H9 (cell line): ENCODE data around the gene SPAG4. TPM values are rescaled to one million over a fixed set of nuclear protein-coding genes. Genes with fewer than 3 reads are reported as not detected.

Experiments used
- DNase-seq: peaks from one replicate; pipeline ENCODE4 v3.0.0-alpha.2; 2017
- H2AFZ ChIP-seq: one replicate; pipeline ENCODE4 v1.6.1; 2013; ENCODE audit warnings: mild to moderate bottlenecking, low read length, control low read depth, moderate library complexity
- H2AK5ac ChIP-seq: 2 replicates; pipeline ENCODE4 v1.6.1; 2013; ENCODE audit warnings: low read length, control low read depth, mixed read lengths; ENCODE audit not compliant: insufficient read length
- H2BK120ac ChIP-seq: one replicate; pipeline ENCODE4 v1.6.1; 2013; ENCODE audit warnings: low read depth, mild to moderate bottlenecking, low read length, control low read depth, inconsistent platforms; ENCODE audit not compliant: poor library complexity, severe bottlenecking
- H2BK12ac ChIP-seq: 2 replicates; pipeline ENCODE4 v1.6.1; 2013; ENCODE audit warnings: low read length, control low read depth, mixed read lengths, low read depth; ENCODE audit not compliant: insufficient read length
- H2BK15ac ChIP-seq: 2 replicates; pipeline ENCODE4 v1.6.1; 2013; ENCODE audit warnings: low read depth, low read length, control low read depth
- H2BK20ac ChIP-seq: one replicate; pipeline ENCODE4 v1.6.1; 2013; ENCODE audit warnings: low read depth, mild to moderate bottlenecking, low read length, control low read depth, inconsistent platforms; ENCODE audit not compliant: poor library complexity, severe bottlenecking
- H2BK5ac ChIP-seq: 2 replicates; pipeline ENCODE4 v1.6.1; 2013; ENCODE audit warnings: low read length, control low read depth, mixed read lengths; ENCODE audit not compliant: insufficient read length
- H3K14ac ChIP-seq: 2 replicates; pipeline ENCODE4 v1.6.1; 2013; ENCODE audit warnings: low read length, control low read depth; ENCODE audit not compliant: insufficient read depth
- H3K18ac ChIP-seq: 2 replicates; pipeline ENCODE4 v1.6.1; 2013; ENCODE audit warnings: low read depth, mild to moderate bottlenecking, mixed read lengths, low read length, control low read depth; ENCODE audit not compliant: insufficient read length
- H3K23ac ChIP-seq: 2 replicates; pipeline ENCODE4 v1.6.1; 2013; ENCODE audit warnings: low read length, control low read depth, mixed read lengths, low read depth; ENCODE audit not compliant: insufficient read length
- H3K23me2 ChIP-seq: 2 replicates; pipeline ENCODE4 v1.6.1; 2013; ENCODE audit warnings: low read depth, mild to moderate bottlenecking, mixed read lengths, low read length, control low read depth; ENCODE audit not compliant: insufficient read length, poor library complexity, severe bottlenecking
- H3K27ac ChIP-seq: 2 replicates; pipeline ENCODE4 v1.5.1; 2013; ENCODE audit warnings: low read length, control low read depth, mixed read lengths, low read depth; ENCODE audit not compliant: insufficient read length
- H3K27me3 ChIP-seq: 2 replicates; pipeline ENCODE4 v1.6.1; 2013; ENCODE audit warnings: low read length, control low read depth, inconsistent platforms; ENCODE audit not compliant: insufficient read depth
- H3K4ac ChIP-seq: 2 replicates; pipeline ENCODE4 v1.6.1; 2013; ENCODE audit warnings: low read depth, mild to moderate bottlenecking, control low read depth, inconsistent platforms, low read length, moderate library complexity
- H3K4me1 ChIP-seq: 2 replicates; pipeline ENCODE4 v1.6.1; 2013; ENCODE audit warnings: low read length, control low read depth, inconsistent platforms; ENCODE audit not compliant: insufficient read depth
- H3K4me2 ChIP-seq: 2 replicates; pipeline ENCODE4 v1.6.1; 2013; ENCODE audit warnings: low read length, control low read depth, mixed read lengths; ENCODE audit not compliant: insufficient read length, insufficient read depth
- H3K56ac ChIP-seq: 2 replicates; pipeline ENCODE4 v1.6.1; 2013; ENCODE audit warnings: low read depth, mild to moderate bottlenecking, mixed read lengths, low read length, control low read depth; ENCODE audit not compliant: insufficient read length
- H3K79me1 ChIP-seq: 2 replicates; pipeline ENCODE4 v1.6.1; 2013; ENCODE audit warnings: low read depth, mild to moderate bottlenecking, moderate library complexity, low read length, control low read depth, inconsistent platforms; ENCODE audit not compliant: insufficient read depth, poor library complexity, severe bottlenecking
- H3K79me2 ChIP-seq: 2 replicates; pipeline ENCODE4 v1.6.1; 2013; ENCODE audit warnings: low read length, control low read depth, inconsistent platforms; ENCODE audit not compliant: insufficient read depth
- H3K9ac ChIP-seq: 2 replicates; pipeline ENCODE4 v1.6.1; 2013; ENCODE audit warnings: low read length, control low read depth, mixed read lengths; ENCODE audit not compliant: insufficient read length; ENCODE audit errors: extremely low read depth
- H3K9me3 ChIP-seq: one replicate; pipeline ENCODE4 v1.6.1; 2013; ENCODE audit warnings: low read depth, low read length, inconsistent platforms; ENCODE audit not compliant: control insufficient read depth
- H3T11ph ChIP-seq: one replicate; pipeline ENCODE4 v1.6.1; 2013; ENCODE audit warnings: mild to moderate bottlenecking, low read length, control low read depth, inconsistent platforms
- H4K20me1 ChIP-seq: one replicate; pipeline ENCODE4 v1.6.1; 2013; ENCODE audit not compliant: control insufficient read depth, insufficient read length, insufficient read depth
- H4K5ac ChIP-seq: 2 replicates; pipeline ENCODE4 v1.6.1; 2013; ENCODE audit warnings: low read depth, mild to moderate bottlenecking, mixed read lengths, low read length, control low read depth; ENCODE audit not compliant: insufficient read length
- H4K8ac ChIP-seq: replicated peaks from 2 replicates; pipeline ENCODE4 v1.6.1; 2013; ENCODE audit warnings: low read length, control low read depth, mixed read lengths, low read depth; ENCODE audit not compliant: insufficient read length
- H4K91ac ChIP-seq: 2 replicates; pipeline ENCODE4 v1.6.1; 2013; ENCODE audit warnings: low read depth, mild to moderate bottlenecking, moderate library complexity, mixed read lengths, low read length, control low read depth; ENCODE audit not compliant: insufficient read length
- H3K27ac Mint-ChIP-seq, 3 experiments: 2 replicates in 2 of 3; 3 replicates in 1 of 3; pipeline ENCODE4 v1.8.0; 2020 to 2021; ENCODE audit warnings: mixed read lengths in 3 of 3, mild to moderate bottlenecking in 1 of 3, moderate library complexity in 1 of 3
- H3K27me3 Mint-ChIP-seq: 2 replicates; pipeline ENCODE4 v1.8.0; 2021; ENCODE audit warnings: low read depth, mild to moderate bottlenecking, moderate library complexity, mixed read lengths
- H3K36me3 Mint-ChIP-seq, 3 experiments: 2 replicates in 2 of 3; 3 replicates in 1 of 3; pipeline ENCODE4 v1.8.0; 2020 to 2021; ENCODE audit warnings: low read depth in 3 of 3, mixed read lengths in 3 of 3; ENCODE audit not compliant: insufficient read depth in 1 of 3
- H3K4me1 Mint-ChIP-seq, 2 experiments: 2 replicates each; pipeline ENCODE4 v1.8.0; 2020; ENCODE audit warnings: mixed read lengths in 2 of 2
- H3K4me3 Mint-ChIP-seq, 2 experiments: 2 replicates in 1 of 2; 3 replicates in 1 of 2; pipeline ENCODE4 v1.8.0; 2020 to 2021; ENCODE audit warnings: mild to moderate bottlenecking in 2 of 2, mixed read lengths in 2 of 2, moderate library complexity in 1 of 2
- H3K9me3 Mint-ChIP-seq, 2 experiments: 2 replicates in 1 of 2; 3 replicates in 1 of 2; pipeline ENCODE4 v1.8.0; 2020; ENCODE audit warnings: mild to moderate bottlenecking in 2 of 2, mixed read lengths in 2 of 2, moderate library complexity in 1 of 2
- CTCF ChIP-seq: fragments of 200-600 bp; sonication (generic); conservative IDR thresholded peaks from 3 replicates; pipeline ENCODE4 v1.8.0; 2021; ENCODE audit warnings: antibody characterized with exemption, mild to moderate bottlenecking
- WGBS: extraction: QIAGEN DNeasy Blood & Tissue Kit; methylation state at CpG from one replicate; pipeline ENCODE4 v1.1.7; 2013; ENCODE audit warnings: missing lambda C conversion rate, low lambda C conversion rate, mixed read lengths; ENCODE audit not compliant: insufficient read length; ENCODE audit errors: extremely low coverage; 5-methylcytosine and 5-hydroxymethylcytosine counted together
- total RNA-seq: library from RNA; stranded (reverse); gene quantifications from 2 replicates; pipeline ENCODE4 v1.2.1, GENCODE V29; 2021

Gene SPAG4
- total RNA-seq, 1 experiment from 2014 or later: 4.9 TPM

- Mint-ChIP-seq H3K36me3 (no peaks in the 10 kb centered on the region), H3K4me1 (peaks cover 2 to 3% of the 10 kb centered on the region in 2 experiments; a peak in 3 of 4 replicates), H3K27ac (no peak overlapping the region), H3K4me3 (no peak overlapping the region), H3K9me3 (no peaks in the 10 kb centered on the region), H3K27me3 (peaks cover 33% of the 10 kb centered on the region)
- H4K91ac ChIP-seq: no peak overlapping the region
- H3K23ac ChIP-seq: no peak overlapping the region
- no peaks in the 10 kb centered on the region for H3K79me1 ChIP-seq
- H2AK5ac ChIP-seq: no peak overlapping the region
- no CpG with 5 or more reads among the region's 2 CpGs for WGBS
- H4K20me1 ChIP-seq: no peaks in the 10 kb centered on the region
- no peaks in the 10 kb centered on the region for H3K4me1 ChIP-seq
- H4K8ac ChIP-seq: no peak overlapping the region
- no peak overlapping the region for H3K9ac ChIP-seq
- TF ChIP-seq CTCF: no peak
- no peak overlapping the region for H3K14ac ChIP-seq
- no peaks in the 10 kb centered on the region for H3K9me3 ChIP-seq
- H3K18ac ChIP-seq: no peak overlapping the region
- no peak overlapping the region for H2BK5ac ChIP-seq
- peaks cover 4% of the 10 kb centered on the region for H3K23me2 ChIP-seq
- no peaks in the 10 kb centered on the region; the same call in 1 of the 2 replicates for H3K27me3 ChIP-seq
- no peak overlapping the region for H3T11ph ChIP-seq
- no peak for DNase-seq
- H3K56ac ChIP-seq: no peak overlapping the region
- H2BK120ac ChIP-seq: no peak overlapping the region
- H2BK15ac ChIP-seq: no peak overlapping the region
- H3K79me2 ChIP-seq: no peaks in the 10 kb centered on the region
- H3K4ac ChIP-seq: no peak overlapping the region
- no peak overlapping the region for H2AFZ ChIP-seq
- no peak overlapping the region for H2BK12ac ChIP-seq
- no peak overlapping the region for H4K5ac ChIP-seq
- no peak overlapping the region for H2BK20ac ChIP-seq
- H3K27ac ChIP-seq: no peak overlapping the region
- no peak overlapping the region for H3K4me2 ChIP-seq
Observed at GRCh38 chr20:35611482-35611881, 4.1 kb upstream of the SPAG4 start.
